Measurements from ENCODE around the gene CREB3L1. TPM values are rescaled to one million over a fixed set of nuclear protein-coding genes. Genes with fewer than 3 reads are reported as not detected.

Gene CREB3L1
- total and polyA plus RNA-seq, 2 of the 13 experiments (the other 11 are each of a cell fraction or from before 2014, with no cell fraction given): not detected

- CTCF ChIA-PET (ENCODE audit: low intra/inter-chr PET ratio, low total read pairs): no interaction called here
- Histone ChIP-seq H3K9me3 (ENCODE audit: low read length) (no peaks in the 10 kb centered on the region), H3K9ac (ENCODE audit: insufficient read depth, low read depth, low read length) (no peak overlapping the region), H3K79me2 (ENCODE audit: insufficient read depth, low read length) (no peaks in the 10 kb centered on the region), H3K36me3 (replicated peaks in 1 of 2; ENCODE audit: control insufficient read depth in 1 of 2, insufficient read depth in 2 of 2, low read length in 2 of 2) (no peaks in the 10 kb centered on the region), H3K4me1 (ENCODE audit: insufficient read depth, low read length) (peaks cover 9% of the 10 kb centered on the region), H3K4me3 (replicated peaks in 1 of 3; ENCODE audit: insufficient read depth in 1 of 3, low read depth in 2 of 3, low read length in 3 of 3) (no peak overlapping the region), H3K27ac (ENCODE audit: extremely low read length, insufficient read depth, low read length) (no peak overlapping the region), H3K4me2 (ENCODE audit: low read depth, low read length) (no peak overlapping the region), H3K27me3 (ENCODE audit: control insufficient read depth in 1 of 2, insufficient read depth in 2 of 2, low read length in 2 of 2) (peaks cover 11 to 78% of the 10 kb centered on the region in 2 experiments), H2AFZ (ENCODE audit: low read length) (no peak overlapping the region), H4K20me1 (ENCODE audit: insufficient read depth, low read length) (no peaks in the 10 kb centered on the region)
- intact Hi-C loops (cut with micrococcal nuclease; ENCODE audit: unreplicated experiment) (no loop called here), in situ Hi-C loops (cut with HindIII; ENCODE audit: extremely low pct_ligation_motif_present, low pct_unique_long_range_greater_than_20kb) (no loop called here)
- TF ChIP-seq ZFP36 (IDR thresholded peaks at IDR 0.05; ENCODE audit: borderline replicate concordance, low read depth, low read length, partially characterized antibody): no peak
- TF ChIP-seq ZNF598 (CRISPR knock-in tag; IDR thresholded peaks at IDR 0.05; ENCODE audit: borderline replicate concordance): no peak
- no peak for TF ChIP-seq ZFP90 (CRISPR knock-in tag; IDR thresholded peaks at IDR 0.05; ENCODE audit: borderline replicate concordance)
- no peak for TF ChIP-seq ZNF83 (CRISPR knock-in tag; IDR thresholded peaks at IDR 0.05; ENCODE audit: borderline replicate concordance)
- no peak for TF ChIP-seq CEBPZ (IDR thresholded peaks at IDR 0.05; ENCODE audit: low read length)
- TF ChIP-seq SRSF9 (IDR thresholded peaks at IDR 0.05; ENCODE audit: borderline replicate concordance, insufficient read depth, low read depth, low read length, poor library complexity, severe bottlenecking): no peak
- TF ChIP-seq ATAD3A (CRISPR knock-in tag; IDR thresholded peaks at IDR 0.05): no peak
- TF ChIP-seq NFE2 (CRISPR knock-in tag; IDR thresholded peaks at IDR 0.05): no peak
- no peak for TF ChIP-seq HIVEP1 (CRISPR knock-in tag; IDR thresholded peaks at IDR 0.05)
- TF ChIP-seq CEBPB (IDR thresholded peaks at IDR 0.05; ENCODE audit: borderline replicate concordance, low read depth, low read length): no peak
- TF ChIP-seq ZNF567 (CRISPR knock-in tag; IDR thresholded peaks at IDR 0.05; ENCODE audit: borderline replicate concordance): no peak
- no peak for TF ChIP-seq MXD3 (CRISPR knock-in tag; IDR thresholded peaks at IDR 0.05)
- TF ChIP-seq ZNF333 (CRISPR knock-in tag; IDR thresholded peaks at IDR 0.05; ENCODE audit: borderline replicate concordance): no peak
- TF ChIP-seq ZFP82 (CRISPR knock-in tag; IDR thresholded peaks at IDR 0.05; ENCODE audit: borderline replicate concordance): no peak
- TF ChIP-seq YEATS4 (CRISPR knock-in tag; IDR thresholded peaks at IDR 0.05; ENCODE audit: borderline replicate concordance): no peak
- BruUV-seq (replicated peaks): no TSS peak
- ATAC-seq (no peak), DNase-seq (ENCODE audit: low spot score) (no peak), FAIRE-seq (no peak)
- WGBS (ENCODE audit: low lambda C conversion rate): 39% methylated on average over 12 of the region's 13 CpGs
- POLR2A ChIA-PET: no interaction called here
Measured at GRCh38 chr11:46337626-46338345, 60.3 kb downstream of the CREB3L1 start.
